Measurements from ENCODE around the gene SIGLEC14. TPM values are rescaled to one million over a fixed set of nuclear protein-coding genes. Genes with fewer than 3 reads are reported as not detected.
"Not testable (repeated sequence)": the region's sequence is repeated elsewhere in the genome, so short reads cannot be mapped to it uniquely, and the experiment has no call there.

Gene SIGLEC14, protein sequence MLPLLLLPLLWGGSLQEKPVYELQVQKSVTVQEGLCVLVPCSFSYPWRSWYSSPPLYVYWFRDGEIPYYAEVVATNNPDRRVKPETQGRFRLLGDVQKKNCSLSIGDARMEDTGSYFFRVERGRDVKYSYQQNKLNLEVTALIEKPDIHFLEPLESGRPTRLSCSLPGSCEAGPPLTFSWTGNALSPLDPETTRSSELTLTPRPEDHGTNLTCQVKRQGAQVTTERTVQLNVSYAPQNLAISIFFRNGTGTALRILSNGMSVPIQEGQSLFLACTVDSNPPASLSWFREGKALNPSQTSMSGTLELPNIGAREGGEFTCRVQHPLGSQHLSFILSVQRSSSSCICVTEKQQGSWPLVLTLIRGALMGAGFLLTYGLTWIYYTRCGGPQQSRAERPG
- 1 to 10 TPM in 4 of 5 donors, under 1 TPM in 1; 0.90 to 3.0 (median 2.2) TPM for polyA plus RNA-seq (ENCODE audit: insufficient read depth in 1 of 5, insufficient read length in 5 of 5, low replicate concordance in 1 of 5)
- long read RNA-seq, donor 1 = 0 reads
- long read RNA-seq, donor 2 = 0 reads
- long read RNA-seq, donor 3 = 0 reads
- long read RNA-seq, donor 4 = 0 reads
- long read RNA-seq, donor 5 = 0 reads
- long read RNA-seq, donor 6 = 0 reads
- long read RNA-seq, donor 7 = 0 reads
- long read RNA-seq, donor 8 = 0 reads

DNA sequence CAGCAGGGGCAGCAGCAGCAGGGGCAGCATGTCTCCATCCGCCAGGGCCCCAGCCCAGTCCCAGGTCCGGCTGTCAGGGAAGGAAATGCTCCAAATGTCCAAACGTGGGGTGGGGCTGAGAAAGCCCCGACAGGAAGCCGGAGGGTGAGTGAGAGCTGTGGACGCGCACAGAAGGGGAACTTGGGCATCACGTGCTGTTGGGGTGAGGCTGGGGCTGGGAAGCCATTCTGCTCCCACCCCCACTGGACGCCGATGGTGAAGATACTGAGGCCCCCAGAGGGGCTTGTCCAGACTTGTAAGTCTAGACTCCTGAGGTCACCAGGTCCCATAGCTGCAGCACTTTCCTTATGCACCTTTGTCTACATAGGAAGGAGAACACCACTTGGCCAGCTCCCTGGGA lies at the start of gene SIGLEC14:
Gene SIGLEC14 (minus strand): TSS at position 96 of the 400 bp plus-strand sequence. CDS start 66 bp downstream, at position 30.
- DNase-seq = not testable (repeated sequence)

DNA sequence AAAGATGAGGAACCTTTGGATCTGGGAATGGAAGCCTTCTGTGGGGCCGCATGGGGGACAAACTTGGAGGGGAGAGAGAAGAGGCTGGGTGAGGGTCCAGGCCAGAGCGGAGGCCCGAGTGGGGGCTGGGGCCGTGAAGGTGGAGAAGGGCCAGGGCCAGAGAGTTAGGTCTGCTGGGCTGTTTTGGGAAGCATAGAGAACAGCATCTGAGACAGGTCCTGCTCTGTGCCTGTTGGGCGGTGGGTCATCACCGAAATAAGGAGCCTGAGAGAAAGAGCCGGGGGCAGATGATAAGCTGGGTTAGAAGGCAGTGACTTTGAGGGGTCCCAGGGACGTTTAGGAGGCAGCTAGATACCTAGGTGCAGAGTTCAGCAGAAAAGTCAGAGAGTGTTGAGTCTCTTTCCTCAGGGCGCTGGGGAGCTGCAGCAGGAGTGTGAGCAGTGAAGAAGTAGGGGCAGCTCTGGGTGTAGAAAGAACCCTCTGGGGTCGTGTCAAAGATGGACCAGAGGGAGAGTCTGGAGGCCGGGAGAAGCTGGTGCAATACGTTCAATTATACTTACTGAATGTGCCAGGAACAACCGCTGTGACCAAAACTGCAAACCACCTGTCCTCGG lies 49.2 kb upstream of the SIGLEC14 start:
- DNase-seq = no peak

- DNase-seq = no peak
These were observed 48.5 kb upstream of the SIGLEC14 start for GRCh38 chr19:51695088-51695487.

DNA sequence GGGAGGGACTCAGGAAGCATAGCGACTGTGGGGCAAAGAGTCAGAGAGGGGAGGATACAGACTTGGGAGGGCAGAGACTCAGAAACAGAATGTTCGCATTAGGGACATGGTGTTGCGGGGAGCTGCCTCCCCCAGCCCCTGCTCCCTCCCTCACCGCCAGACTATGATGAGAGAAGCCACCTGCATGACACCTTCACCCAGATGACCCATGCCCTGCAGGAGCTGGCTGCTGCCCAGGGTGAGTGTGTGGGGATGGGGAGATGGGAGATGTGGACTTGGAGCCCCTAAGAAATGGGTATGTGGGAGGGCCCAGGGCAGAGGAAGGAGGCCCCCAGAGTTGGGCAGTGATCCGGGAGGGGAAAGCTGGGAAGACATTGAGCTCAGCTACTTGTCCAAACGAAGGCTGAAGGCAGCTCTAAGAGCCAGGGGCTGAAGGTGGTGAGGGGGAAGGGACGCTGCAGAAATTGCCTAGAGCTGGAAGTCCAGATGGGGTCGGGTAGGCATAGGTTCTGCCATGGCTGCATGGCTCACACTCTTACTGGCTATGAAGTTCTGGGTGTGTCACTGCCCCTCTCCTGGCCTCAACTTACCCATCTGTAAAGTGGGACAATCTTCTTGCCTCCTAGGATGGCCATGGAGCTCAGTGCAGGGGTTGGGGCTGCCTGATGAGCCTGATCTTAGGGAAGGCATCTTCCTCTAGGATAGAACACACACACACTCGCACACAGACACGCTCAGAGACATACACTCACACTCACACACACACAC lies 47.9 kb upstream of the SIGLEC14 start:
- no peak for DNase-seq

DNA sequence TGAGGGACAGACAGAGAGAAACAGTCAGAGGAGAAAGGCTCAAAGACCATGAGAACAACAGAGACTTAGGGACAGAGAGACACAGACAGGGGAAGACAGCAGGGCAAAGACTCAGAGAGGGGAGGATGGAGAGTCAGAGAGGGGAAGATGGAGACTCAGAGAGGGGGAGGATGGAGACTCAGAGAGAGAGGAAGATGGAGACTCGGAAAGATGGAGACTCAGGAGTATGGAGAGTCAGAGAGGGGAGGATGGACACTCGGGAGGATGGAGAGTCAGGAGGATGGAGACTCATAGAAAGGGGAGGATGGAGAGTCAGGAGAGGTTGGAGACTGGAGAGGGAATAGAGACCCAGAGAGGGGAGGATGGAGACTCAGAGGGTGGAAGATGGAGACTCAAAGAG lies 47.2 kb upstream of the SIGLEC14 start:
- no peak for DNase-seq

DNA sequence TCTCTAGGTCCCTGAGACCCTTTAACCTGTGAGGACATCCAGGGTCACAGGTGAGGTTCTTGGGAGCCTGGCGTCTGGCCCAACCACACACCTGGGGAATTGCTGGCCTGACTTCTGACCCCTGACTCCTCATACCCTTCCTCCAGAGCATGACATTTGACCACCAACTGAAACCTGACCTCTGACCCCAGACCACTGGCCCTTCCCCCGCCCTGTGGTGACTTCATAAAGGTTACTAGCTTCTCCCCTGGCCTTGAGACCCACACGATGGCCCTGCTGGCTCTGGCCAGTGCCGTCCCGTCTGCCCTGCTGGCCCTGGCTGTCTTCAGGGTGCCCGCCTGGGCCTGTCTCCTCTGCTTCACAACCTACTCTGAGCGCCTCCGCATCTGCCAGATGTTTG lies 46.6 kb upstream of the SIGLEC14 start, which contains the start of gene SPACA6:
Gene SPACA6 (plus strand): TSS at position 71 of the 400 bp plus-strand sequence. CDS start 197 bp downstream, at position 268.
- no peak for DNase-seq

DNA sequence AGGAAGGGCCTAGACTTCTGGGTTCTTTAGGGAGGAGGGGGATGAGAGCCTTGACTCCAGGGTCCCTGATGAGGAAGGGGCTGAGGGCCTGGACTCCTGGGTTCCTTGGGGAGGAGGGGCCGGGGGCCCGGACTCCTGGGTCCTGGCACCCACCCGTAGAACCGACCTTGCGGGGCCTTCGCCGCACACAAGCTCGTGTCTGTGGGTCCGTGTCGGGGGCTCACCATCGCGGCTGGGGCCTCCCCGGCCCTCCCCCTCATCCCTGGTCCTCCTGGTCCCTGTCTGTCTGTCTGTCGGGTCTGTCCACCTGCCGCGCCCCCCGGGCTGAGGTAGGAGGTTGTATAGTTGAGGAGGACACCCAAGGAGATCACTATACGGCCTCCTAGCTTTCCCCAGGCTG lies 45.8 kb upstream of the SIGLEC14 start:
- no peak for DNase-seq

DNA sequence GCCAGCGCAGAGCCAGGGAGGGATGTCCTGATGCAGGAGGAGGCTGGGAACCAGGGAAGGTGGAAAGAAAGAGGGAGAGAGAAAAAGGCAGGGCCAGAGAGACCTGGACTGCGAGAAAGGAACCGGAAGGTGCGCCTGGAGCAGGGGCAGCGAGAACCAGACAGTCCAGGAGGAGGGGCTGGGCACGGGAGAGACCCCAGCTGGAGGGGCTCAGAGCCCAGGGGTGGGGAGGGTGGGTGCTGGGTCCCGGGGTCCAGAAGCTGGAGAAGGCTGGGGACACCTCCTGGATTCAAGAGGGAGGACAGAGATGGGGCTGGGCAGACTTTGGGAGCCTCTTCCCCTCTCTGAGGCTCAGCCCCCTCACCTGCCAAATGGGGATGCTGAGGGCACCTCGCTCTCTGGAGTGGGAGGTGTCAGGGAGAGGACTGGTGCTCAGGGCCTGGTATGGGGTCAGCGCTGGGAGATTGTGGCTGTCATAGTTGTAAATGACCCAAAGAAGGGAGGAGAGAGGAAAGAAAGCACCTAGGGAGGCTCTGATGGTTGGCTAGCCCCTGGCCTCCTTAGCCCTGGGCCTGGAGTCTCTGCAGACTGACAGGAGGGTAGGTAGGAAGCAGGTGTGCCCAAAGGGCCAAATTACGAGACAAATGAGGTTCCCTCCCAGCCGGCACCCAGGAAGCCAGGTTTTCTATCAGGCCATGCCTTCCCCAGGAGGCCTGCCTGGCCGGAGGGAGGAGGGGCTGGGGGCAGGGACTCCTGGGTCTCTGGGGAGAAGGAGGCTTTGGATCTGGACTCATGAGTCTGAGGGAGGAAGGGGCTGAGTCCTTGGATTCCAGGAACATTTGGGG lies 45.2 kb upstream of the SIGLEC14 start:
- DNase-seq = peak in 1 of 2 donors; percentile 13

DNA sequence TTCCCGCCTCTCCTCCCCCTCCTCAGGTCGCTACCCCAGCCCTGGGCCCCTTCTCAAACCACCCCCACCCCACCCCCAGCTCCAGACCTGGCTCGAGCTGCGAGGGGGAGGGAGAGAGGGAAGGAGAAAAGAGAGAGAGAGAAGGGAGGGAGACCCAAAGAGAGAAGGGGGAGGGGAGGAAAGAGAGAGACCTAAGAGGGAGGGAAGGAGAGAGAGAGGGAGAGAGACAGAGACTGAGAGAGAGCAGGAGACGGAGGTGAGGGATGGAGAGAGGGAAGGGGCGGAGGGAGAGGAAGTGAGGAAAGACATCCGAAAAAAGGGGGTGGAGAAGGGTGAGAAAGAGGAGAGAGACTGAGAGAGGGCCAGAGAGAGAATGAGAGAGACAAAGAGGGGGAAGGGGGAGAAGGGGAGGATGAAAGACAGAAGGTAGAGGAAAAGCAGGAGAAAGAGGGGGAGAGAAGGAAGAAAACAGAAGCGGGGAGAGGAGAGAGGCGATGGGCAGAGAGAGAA lies 44.5 kb upstream of the SIGLEC14 start:
- DNase-seq = no peak

DNA sequence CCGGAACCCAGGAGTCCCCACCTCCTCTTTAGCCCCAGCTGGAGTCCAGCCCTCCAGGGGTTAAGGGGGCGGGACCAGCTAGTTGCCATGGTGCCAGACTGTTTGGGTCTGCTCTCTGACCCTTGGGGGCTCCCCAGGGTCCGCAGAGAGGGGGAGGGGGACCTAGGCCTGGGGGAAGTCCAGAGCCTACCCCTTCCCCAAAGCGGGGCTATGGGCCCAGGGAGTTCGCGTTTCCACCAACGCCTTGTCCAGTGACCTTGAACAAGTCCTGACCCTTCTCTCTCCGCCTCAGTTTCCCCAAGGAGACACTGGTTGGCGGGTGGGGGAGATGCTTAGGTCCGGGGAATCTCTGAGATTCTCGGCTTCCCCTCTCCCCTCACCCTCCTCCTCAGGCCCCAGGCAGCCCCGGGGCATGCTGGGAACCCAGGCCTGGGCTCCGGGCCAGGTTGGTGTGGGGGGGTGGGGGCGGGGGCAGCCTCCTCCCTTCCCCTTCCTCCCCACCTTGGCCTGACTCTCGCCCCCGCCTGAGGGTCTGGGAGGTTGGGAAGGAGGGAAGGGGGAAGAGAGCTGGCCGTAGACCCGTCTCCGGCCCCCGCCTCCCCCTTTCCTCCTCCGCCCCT lies 43.9 kb upstream of the SIGLEC14 start:
- peak; percentile 92 to 95 for DNase-seq

GRCh38 chr19:51689751-51690453 lies 43.3 kb upstream of the SIGLEC14 start:
- peak; percentile 63 to 72 for DNase-seq

DNA sequence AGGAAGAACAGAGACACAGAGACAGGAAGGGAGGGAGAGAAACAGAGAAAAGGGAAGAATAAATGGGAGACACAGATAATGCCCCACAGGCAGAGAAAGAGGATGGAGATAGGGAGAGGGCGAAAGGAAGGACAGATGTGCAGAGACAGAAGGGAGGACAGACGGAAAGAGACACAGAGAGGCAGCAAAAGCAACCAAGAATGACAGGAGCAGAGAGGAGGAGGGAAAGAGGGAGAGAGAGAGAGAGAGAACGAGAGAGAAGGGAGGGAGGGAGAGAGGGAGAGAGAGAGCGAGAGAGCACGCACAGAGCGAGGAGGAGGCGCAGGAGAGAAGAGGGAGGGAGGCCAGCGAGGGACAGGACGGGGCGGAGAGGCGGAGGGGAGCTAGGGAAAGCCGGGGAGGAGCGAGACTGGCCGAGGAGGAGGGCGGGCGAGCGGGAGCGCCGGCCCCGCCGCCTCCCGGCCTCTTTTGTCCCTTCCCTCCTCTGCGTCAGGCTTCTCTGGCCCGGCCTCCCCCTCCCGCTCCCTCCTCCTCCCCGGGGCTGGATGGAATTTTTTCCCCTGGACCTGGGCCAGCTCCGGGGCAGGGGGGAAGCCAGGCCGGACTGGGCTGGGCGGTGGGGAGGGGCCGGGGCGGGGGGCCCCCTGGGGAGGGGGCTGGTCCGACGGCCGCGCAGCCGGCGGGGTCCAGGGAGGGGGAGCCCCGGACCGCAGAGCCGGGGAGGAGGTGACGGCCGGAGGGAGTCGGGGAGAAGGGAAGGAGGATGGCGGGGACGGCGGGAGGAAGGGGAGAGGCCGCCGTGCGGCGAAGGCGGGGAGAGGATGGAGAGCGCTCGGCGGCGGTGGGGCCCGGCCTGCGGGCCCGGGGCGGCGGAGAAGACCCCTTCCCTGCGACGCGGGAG lies 42.3 kb upstream of the SIGLEC14 start:
- peak; percentile 96 to 98 for DNase-seq

DNA sequence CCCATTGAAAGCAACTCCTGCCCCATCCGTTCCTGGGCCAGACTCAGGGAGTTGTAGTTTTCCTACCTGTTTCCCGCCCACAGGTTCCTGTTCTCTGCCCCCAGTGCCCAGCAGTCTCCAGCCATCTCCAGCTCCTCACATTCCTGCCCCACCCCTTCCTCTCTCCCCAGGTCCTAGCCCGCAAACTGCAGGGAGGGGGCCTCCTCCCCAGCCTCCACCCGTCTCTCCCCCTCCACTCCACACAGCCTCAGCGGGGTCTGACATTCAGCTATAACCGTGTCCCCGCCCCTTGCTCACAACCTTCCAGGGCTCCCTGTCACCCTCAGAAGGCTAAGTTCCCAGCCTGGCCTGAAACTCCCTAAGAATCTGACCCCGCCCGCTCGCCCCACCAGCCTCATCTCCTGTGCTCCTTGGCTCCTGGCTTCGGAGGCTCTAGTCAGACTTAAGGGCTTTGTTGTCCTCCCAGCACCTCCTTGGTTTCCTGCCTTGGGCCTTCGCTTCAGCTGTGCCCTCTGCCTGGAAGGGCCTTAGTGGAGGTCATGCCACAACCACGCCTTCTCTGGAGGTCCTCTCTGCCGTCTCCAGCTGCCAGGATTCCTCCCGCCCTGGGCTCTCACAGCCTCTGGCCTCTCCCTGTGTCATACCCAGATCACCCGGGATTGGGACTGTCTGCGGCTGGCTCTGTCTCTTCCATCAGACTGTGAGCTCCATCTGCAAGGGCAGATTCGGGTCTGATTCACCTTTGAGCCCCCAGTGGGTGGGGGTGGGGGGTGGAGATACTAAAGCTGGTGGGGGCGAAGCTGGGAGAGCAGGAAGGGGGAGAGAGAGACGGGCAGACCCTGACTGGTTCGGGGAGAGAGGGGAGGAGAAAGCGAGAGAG lies 41.4 kb upstream of the SIGLEC14 start:
- DNase-seq = peak; percentile 51

GRCh38 chr19:51686171-51686570 lies 39.5 kb upstream of the SIGLEC14 start:
- DNase-seq = no peak

GRCh38 chr19:51681286-51681941 lies 34.8 kb upstream of the SIGLEC14 start:
- DNase-seq = peak; percentile 35 to 52

DNA sequence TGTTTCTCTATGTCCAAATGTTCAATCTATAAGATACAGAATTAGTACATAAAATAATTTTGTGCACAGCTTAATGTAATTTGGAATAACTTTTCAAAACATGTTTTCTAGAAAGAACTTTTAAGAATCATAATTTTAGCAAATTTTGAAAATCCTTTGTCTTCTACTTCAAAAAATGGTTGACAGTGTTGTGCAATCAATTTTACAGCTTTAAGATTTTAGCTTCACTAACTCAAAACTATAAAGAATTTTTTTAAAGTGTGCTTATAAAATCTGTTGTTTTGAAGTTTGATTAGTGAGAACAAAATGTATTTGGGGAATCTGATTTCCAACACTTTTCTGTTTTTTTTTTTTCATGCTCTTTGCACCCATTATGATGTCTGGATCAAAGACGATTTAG lies 33.8 kb upstream of the SIGLEC14 start:
- no peak for DNase-seq

GRCh38 chr19:51676566-51677083 lies 30.0 kb upstream of the SIGLEC14 start:
- no peak for DNase-seq

All from right lung (tissue), 10 donors.